HG02852 (cell line): ENCODE results near the gene OGDHL.
"Not testable (repeated sequence)": the region's sequence is repeated elsewhere in the genome, so short reads cannot be mapped to it uniquely, and the experiment has no call there.

Experiments used
- ATAC-seq: cut with Tn5 transposase; IDR thresholded peaks from one replicate; pipeline ENCODE4 v1.9.1; 2021; ENCODE audit warnings: mild to moderate bottlenecking, moderate library complexity; ENCODE audit not compliant: unreplicated experiment

The OGDHL gene

DNA sequence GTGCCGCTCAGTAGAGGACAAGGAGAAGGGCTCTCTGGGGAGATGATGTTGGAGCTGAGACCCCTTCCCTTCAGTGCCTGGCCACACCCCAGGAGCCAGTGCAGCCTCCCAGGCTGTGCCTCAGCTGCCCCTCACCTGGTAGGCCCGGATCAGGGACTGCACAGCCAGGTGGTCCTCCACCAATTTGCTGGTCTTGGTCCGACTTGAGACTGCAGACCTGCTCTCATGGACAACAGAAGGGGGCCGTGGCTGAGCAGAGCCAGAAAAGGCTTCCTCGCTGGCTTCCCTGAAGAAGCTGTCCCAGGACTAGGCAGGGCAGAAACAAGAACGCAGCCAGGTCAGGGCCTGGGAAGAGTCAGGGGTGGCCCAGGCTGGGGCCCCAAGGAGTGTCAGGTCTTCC is 5.5 kb downstream of the OGDHL start:
- no peak for ATAC-seq

DNA sequence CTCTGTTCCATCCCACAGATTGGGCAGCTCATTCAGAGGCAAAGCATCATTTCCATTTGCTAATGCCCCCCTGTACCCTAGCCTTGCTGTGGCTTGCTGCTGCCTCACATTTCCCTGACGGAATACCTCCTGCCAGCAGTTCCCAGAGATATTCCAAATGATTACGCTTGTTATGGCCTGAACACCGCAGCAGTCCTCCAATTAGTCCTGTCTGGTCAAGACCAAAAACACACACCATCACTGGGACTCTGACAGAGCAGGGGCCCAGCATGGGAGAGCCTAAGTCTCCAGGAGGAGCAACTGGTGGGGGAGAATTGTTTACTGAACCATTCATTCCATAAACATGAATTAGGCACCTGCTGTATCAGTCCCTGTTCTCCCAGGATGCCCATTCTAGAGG is 6.1 kb downstream of the OGDHL start:
- no peak for ATAC-seq

GRCh38 chr10:49754951-49755350 is 7.2 kb downstream of the OGDHL start:
- ATAC-seq: not testable (repeated sequence)

GRCh38 chr10:49752584-49752983 is 9.5 kb downstream of the OGDHL start:
- no peak for ATAC-seq

DNA sequence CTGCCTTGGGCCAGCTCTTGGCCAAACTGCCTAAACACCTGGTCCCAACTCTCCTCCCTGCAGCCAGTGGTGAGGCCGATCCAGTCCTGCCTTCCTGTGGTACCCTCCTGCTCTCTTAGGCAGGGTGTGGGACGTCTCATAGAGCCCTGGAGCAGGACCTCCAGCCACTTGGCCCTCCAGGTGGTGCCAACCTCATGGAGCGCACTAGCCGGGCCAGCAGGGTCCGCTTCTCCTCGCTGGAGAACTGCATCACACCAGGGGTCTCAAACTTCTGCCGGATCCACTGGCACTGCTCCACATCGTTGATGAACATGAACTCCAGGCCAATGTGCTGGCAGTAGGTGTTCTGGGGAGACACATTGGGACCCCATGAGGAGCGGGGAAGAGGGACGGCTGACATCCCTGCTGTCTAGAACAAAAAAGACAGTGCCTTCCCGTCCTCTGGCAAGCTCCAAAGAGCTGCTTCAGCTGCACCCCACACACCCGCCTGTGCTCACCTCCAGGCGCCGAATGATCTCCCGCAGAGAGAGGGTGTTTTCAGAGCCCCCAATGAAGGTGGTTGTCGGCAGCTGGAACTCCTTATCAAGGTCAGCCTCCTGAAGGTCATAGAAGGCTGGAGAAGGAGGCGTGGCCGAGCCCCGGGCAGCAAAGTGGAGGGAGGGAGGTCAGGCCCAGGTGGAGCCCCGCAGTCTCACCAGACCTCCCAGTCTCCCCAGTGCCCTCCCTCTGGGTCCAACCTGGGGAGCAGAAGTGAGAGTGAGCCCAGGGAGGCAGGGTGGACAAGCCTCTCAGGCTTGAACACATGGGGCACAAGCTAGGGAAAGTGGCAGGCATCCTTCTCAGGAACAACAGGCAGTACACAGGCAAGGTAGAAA is 10.2 kb downstream of the OGDHL start:
- no peak for ATAC-seq

DNA sequence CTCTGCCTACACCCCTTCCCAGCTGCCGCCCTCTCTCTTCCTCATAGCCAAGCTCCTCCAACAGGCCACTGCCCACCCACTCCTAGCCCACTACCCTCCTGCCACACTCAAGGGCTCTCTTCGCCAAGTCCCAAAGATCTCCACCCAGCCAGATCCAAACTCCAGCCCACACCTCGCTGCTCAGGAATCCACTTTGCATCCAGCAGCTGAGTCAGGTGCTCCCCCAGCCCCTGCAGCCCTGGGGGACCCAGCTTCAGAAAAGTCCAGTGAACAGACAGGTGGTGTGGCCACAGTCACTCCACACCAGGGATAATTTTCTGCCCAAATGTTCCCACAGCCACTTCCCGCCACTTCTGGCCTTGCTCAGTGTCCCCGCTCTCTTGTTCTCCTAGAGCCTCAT is 10.9 kb downstream of the OGDHL start:
- no peak for ATAC-seq

DNA sequence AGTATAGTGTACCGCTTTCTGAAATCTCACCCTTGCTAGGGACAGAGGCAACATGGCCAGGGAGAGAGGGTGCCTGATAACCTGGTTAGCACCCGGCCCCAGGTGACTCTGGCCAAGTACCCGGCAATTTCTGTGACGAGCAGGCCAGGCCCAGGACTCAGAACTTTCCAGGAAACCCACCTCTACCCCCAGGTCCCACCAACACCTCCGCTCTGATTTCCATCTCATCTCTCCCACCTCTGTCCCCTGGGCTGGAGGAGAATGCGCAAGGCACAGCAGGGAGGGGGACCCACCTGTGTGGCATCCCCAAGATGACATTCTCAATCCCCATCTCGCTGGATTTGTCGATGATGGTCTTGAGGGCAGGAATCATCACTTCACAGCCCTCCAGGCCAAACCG is 11.6 kb downstream of the OGDHL start:
- no peak for ATAC-seq

- ATAC-seq: no peak
These were observed 12.3 kb downstream of the OGDHL start for GRCh38 chr10:49749556-49750491.

DNA sequence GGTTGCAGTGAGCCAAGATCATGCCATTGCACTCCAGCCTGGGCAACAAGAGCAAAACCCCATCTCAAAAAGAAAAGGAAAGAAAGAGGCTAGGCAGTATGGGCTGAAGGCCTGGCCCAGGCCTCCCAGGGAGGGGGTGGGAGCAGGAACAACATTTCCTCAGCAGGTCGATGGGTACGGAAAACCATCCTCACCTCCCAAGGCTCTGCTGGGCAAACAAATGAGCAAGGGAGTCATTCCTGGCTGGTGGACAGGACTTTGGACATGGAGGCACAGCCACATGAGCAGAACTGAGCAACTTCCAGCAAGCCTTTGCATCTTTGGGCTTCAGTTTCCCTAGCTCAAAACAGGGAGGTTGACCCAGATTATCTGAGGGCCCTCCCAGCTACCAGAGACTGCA is 13.0 kb downstream of the OGDHL start:
- ATAC-seq: no peak

DNA sequence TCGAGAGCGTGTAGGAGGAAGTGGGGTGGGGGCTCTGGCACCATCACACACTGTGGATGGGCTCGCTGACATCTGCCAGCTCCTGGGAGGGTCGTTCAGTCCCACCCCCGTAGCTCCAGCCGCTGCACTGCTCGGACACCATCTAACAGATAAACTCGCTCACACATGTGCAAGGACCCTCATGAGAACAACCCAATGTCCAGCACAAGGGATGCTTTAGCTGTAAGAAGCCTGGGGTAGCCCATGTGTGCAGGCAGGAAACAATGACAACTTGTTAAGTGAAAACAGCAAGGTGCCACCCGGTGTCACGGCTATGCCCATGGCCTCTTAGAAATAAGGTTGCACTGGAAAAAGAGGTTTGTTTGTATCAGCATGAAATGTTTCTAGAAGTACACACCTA is 14.1 kb downstream of the OGDHL start:
- no peak for ATAC-seq

DNA sequence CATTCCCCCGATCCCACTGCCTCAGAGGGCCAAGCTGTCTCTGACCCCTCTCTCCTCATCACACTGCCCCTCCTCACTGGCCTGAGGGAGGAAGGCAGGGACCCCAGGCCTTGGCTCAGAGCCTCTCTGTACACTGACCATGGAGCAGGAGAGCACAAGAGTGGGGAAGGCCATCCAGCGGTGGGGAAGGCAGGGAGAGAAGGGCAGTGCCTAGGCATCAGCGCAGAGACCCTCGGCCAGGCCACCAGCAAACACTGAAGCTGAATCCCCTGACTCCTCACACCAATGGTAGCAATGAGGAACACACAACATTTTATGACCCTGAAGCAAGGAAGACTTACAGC is 14.8 kb downstream of the OGDHL start:
- ATAC-seq: no peak

GRCh38 chr10:49746626-49747302 is 15.4 kb downstream of the OGDHL start:
- no peak for ATAC-seq

DNA sequence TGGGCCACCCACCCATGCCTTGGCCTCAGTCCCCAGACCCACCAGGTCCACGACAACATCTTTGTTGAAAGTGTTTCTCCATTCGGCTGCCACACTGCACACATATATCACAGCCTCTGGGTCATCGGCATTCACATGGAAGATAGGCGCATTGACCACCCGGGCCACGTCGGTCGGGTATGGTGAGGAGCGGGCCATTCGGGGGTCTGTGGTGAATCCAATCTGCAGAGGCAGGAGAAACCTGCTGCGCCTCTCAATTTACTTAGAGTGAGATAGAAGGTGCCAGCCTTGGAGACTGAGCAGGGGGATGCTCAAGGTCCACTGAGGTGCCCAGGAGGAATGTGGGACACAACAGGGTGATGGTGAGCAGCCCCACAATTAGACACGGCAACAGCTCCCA is 16.4 kb downstream of the OGDHL start:
- ATAC-seq: no peak

DNA sequence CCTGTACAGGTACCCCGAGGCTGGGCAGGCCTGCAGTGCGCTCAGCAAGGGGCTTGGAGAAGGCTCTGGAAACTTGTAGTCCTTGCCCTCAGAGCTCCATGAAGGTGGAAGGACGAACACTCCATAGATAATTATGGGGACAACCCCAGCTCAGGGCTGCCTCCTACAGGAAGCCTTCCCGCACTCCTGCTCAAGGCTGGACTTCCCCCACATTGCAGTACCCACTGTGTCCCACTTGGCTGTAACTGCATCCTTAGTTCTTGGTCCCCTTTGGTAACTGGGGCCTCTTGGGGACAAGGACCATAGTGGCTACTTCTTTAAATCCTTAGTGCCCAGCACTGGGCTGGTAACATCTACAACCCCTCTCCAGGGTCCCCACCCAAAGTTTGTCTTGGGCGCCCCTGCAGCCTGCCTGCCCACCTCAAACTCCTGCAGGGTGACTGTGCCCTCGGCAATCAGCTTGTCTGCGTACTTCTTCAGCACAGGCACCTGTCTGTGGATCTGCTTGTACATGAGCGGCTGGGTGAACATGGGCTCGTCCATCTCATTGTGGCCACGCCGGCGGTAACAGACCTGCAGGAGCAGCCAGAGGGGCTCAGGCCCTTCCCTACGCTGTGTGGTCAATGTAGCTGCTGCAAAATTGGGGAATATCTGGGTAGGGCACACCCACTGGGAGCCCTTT is 17.1 kb downstream of the OGDHL start:
- ATAC-seq: no peak

DNA sequence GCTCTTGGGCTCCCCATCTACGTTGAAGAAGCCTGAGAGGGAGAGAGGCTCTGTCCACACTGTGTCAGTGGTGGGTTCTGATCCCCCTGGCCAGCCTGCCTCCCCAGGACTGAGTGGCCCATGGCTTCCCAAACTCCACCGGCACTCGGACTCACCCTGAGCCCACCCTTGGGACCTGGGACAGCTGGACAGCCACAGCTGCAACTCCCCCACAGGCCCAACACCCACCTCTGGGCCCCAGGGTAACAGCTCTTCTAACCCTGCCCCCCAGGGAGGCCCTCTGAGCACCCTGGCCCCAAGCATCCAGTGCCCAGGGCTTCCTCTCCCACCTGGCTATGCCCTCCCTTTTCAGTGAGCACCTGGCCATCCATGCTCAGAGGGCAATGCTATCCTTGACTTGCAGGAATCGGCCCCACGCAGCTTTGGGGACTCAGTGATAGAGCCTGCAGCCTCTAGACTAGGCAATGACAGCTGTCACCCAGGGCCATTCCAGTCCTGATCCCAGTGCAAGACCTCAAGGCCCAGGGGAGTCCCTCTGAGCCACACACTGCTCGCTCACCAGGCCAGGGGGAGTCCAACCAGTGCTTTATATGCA is 17.9 kb downstream of the OGDHL start:
- no peak for ATAC-seq

DNA sequence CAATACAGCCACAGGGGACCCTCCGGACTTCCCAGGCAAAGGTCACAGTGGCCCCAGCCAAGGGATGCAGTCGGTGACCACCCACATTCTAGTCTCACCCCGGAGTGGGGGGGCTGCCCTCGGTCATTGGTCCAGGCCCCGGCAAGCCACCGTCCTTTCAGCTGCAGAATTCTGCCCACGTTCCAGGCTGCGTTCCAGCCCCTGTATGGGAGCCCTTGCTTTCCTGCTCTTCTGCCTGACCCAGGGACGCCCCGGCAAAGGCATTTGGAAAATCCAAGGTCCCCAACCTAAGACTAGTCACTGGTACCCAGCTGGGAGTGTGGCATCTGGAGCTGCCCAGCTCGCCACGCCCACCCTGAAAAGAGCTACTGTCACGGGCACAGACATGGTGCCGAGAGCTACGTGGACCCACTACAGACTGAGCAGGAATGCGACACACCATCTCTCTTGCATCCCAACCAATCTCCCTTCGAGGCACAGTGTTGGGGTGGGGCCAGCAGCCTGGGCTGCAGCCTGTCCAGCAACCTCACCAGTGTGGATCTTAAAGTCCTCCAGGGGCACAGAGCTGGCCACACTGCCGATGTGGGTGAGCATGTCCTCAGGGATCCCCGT is 18.6 kb downstream of the OGDHL start:
- ATAC-seq: no peak

GRCh38 chr10:49742683-49743463 is 19.2 kb downstream of the OGDHL start:
- ATAC-seq: no peak

DNA sequence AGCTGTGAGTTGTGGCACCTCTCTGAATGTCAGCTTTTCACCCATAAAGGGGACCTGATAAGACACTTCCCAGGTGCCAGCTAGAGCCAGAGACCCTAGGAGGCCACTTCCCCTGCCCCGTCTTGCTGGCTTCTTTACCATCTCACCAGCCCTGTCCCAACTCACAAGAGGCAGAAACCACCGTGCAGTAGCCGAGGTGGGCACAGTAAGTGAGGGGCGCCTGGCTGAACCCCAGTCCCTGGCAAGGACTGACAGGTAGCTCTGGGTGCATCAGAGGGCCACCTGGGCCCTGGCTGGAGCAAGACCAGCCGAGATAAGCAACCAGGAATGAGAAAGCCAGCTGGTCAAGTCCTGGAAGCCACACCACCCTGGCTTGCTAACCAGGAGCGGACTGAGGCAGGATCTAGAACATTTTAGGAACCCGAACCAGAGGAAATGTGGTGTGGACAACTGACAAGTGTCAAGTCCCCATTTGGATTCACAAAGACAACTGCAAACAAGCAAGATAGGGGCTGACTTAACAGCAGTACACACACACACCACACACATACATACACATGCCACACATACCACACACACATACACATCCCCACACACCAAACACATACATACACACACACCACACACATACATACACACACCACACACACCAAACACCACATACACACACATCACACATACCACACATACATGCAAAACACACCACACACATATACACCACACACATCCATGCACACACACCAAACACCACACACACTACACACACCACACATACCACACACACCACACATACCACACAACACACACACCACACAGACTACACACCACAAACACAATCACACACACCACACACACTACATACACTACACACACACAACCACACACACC is 20.8 kb downstream of the OGDHL start:
- ATAC-seq: no peak
